Cerebellar nuclear complex (tissue), 1 donor: ENCODE measurements around the gene ATN1.
A peak's percentile ranks its signal among the peaks of the same experiment; 100 is the strongest.

Experiments
- DNase-seq, 2 experiments: peaks; one replicate each; lab custom pipeline; 2025; lab: John Stamatoyannopoulos, UW

The ATN1 gene

GRCh38 chr12:6957741-6958608 lies 30.2 kb downstream of the ATN1 start:
- no peak for DNase-seq

- DNase-seq, result no peak
These were observed 30.9 kb downstream of the ATN1 start for GRCh38 chr12:6958609-6959057.

- no peak for DNase-seq
These were observed 31.5 kb downstream of the ATN1 start for GRCh38 chr12:6959058-6959804.

- no peak for DNase-seq
These were observed 32.2 kb downstream of the ATN1 start for GRCh38 chr12:6959805-6960592.

GRCh38 chr12:6960593-6961277 lies 33.0 kb downstream of the ATN1 start:
- no peak for DNase-seq

- no peak for DNase-seq
These were observed 33.5 kb downstream of the ATN1 start for GRCh38 chr12:6961278-6961694.

GRCh38 chr12:6961695-6962284 lies 34.0 kb downstream of the ATN1 start:
- DNase-seq, result no peak

- no peak for DNase-seq
These were observed 34.7 kb downstream of the ATN1 start for GRCh38 chr12:6962285-6963015.

GRCh38 chr12:6963016-6963731 lies 35.4 kb downstream of the ATN1 start:
- DNase-seq, result no peak

GRCh38 chr12:6963791-6964413 lies 36.1 kb downstream of the ATN1 start:
- no peak for DNase-seq

GRCh38 chr12:6964605-6965025 lies 36.9 kb downstream of the ATN1 start:
- DNase-seq, result no peak

GRCh38 chr12:6965026-6965661 lies 37.4 kb downstream of the ATN1 start:
- peak in 1 of 2 experiments; percentile 34 for DNase-seq

- DNase-seq, result no peak
These were observed 38.0 kb downstream of the ATN1 start for GRCh38 chr12:6965714-6966113.

GRCh38 chr12:6966351-6966750 lies 38.6 kb downstream of the ATN1 start:
- no peak for DNase-seq

GRCh38 chr12:6967651-6968100 lies 39.9 kb downstream of the ATN1 start:
- no peak for DNase-seq

- DNase-seq, result no peak
These were observed 40.7 kb downstream of the ATN1 start for GRCh38 chr12:6968426-6968825.

GRCh38 chr12:6970096-6970527 lies 42.4 kb downstream of the ATN1 start:
- DNase-seq, result no peak

- no peak for DNase-seq
These were observed 46.4 kb downstream of the ATN1 start for GRCh38 chr12:6974180-6974579.
